GM12874 (cell line): Measurements from ENCODE around the gene RARB.

Experiments used
- TF ChIP-seq, protein P1 (sequence below): IDR thresholded peaks from 2 replicates; pipeline ENCODE4 v1.5.1; 2011; ENCODE audit warnings: low read depth, mild to moderate bottlenecking, control low read depth, low read length, moderate library complexity; ENCODE audit not compliant: insufficient read depth

Gene RARB

DNA sequence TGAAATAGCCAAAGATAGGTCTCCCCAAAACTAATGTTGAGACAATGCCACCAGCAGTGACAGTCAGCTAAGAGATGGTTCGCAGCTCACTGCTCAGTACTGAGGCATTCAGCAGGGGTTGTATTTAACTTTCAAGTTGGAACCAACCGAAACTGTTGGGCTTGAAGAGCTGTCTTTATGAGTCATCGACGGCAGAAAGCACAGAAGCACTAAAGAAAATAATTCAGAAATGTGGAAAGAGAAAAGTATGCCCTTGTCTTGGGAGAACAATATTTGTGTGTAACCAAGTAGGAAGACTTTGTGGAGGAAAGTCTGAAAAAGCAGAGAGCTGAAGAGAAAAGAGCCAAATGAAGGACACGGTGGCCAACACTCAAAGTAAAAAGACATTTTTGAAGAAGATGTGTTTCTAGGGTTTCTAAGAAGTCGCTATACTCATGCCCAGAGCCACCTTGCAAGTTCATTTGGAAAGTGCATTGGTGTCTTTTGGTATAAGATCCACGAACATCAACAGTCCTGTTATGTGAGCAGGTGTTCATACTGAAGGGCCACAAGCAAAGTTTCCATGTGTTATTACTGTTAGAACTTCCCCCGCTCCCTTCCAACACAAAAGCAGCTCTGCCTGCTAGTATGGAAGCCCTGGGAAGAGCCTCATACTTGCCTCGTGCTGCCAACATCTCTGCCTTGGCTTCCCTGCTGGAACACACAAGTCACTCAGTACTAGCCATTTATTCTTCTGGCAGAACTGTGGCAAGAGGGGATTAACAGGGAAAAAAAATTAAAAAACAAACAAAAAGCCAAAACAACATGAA lies 4.1 kb upstream of the RARB start:
- TF ChIP-seq, protein P1, sequence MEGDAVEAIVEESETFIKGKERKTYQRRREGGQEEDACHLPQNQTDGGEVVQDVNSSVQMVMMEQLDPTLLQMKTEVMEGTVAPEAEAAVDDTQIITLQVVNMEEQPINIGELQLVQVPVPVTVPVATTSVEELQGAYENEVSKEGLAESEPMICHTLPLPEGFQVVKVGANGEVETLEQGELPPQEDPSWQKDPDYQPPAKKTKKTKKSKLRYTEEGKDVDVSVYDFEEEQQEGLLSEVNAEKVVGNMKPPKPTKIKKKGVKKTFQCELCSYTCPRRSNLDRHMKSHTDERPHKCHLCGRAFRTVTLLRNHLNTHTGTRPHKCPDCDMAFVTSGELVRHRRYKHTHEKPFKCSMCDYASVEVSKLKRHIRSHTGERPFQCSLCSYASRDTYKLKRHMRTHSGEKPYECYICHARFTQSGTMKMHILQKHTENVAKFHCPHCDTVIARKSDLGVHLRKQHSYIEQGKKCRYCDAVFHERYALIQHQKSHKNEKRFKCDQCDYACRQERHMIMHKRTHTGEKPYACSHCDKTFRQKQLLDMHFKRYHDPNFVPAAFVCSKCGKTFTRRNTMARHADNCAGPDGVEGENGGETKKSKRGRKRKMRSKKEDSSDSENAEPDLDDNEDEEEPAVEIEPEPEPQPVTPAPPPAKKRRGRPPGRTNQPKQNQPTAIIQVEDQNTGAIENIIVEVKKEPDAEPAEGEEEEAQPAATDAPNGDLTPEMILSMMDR: no peak

DNA sequence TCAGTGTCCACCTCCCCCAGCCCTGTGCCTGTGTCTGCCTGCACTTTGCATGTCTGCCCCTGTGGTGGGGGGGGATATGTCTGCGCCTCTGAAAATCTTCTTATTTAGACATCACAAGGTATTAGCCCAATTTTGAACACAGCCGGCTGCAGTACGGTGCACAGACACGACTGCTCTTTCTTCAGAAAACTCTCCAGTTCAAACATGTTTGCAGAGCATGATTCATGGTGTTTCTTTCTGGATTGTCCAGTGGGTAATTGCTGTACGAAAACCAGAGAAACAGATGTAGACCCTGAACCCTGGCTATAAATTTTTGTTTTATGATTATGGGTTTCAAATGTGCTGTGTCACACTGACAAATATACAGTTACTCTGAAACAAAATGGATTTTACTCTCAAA lies 3.4 kb upstream of the RARB start:
- TF ChIP-seq, protein P1: no peak

DNA sequence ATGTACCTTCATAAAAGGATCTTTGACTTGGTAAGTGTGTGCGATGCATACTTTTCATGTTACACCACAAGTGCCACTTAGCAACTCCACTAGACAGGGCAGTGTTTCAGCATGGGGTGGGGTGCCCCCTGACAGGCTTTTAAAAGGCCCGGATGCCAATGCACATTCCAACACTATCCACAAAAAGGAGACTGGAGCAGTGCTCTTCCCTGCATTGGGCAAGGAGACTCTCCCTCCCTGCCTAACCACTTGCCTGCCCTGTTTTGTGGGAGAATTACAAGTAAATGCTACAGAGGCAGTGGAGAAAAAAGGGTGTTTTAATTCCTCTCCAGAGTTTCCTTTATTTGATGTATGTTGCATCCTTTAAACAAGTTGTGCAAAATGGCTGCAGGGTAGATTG lies 1.7 kb upstream of the RARB start:
- TF ChIP-seq, protein P1: no peak

DNA sequence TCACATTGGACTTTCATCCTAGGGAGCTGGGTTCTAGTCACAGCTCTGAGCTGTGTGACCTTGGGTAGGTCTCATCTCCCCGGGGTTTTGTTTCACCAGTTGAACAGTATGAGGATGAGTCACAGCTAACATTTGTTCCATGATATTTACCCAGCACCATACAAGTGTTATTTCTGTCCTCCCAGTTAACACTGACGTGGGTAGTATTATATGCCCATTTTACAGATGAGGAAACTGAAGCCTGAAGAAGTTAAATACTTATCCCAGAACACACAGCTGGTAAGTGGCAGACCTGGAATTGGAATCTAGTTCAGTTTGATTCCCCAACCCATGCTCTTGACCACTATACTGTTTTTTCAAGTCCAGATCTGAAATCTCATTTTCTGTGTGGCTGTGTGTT lies 908 bp upstream of the RARB start:
- TF ChIP-seq, protein P1: no peak

DNA sequence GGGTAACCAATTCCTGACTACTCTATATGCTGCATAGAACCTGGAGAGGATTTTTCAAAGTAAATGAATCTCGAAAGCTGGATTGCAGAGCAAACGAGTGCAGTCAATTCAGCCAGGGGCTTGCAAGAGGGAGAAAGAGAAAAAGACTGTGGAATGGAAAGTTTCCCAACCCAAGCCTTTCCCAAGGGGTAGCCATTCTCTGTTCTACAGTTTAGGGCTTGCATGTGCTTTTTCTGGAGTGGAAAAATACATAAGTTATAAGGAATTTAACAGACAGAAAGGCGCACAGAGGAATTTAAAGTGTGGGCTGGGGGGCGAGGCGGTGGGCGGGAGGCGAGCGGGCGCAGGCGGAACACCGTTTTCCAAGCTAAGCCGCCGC lies 511 bp upstream of the RARB start:
- TF ChIP-seq, protein P1: no peak

DNA sequence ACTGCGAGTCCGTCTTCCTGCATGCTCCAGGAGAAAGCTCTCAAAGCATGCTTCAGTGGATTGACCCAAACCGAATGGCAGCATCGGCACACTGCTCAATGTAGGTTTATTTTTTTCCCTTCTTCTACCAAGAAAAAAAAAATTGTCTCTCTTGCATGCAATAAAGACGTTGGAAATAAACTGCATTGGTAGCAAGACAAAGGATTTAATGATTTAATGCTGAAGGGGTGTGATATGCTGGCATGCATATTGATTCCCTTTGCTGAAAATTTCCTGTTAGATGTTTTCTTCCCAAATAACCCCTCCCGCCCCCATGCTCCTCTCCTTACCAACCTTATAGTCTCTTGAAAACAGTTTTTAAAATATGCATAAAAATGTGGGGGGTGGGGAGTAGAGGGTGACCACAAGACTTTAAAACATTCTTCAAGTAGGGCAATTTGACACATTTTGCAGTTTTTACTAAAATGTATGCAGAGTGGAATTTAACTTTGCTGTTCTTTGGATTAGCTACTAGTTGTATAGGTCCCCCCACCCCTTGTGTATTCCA lies 799 bp downstream of the RARB start:
- TF ChIP-seq, protein P1: no peak

DNA sequence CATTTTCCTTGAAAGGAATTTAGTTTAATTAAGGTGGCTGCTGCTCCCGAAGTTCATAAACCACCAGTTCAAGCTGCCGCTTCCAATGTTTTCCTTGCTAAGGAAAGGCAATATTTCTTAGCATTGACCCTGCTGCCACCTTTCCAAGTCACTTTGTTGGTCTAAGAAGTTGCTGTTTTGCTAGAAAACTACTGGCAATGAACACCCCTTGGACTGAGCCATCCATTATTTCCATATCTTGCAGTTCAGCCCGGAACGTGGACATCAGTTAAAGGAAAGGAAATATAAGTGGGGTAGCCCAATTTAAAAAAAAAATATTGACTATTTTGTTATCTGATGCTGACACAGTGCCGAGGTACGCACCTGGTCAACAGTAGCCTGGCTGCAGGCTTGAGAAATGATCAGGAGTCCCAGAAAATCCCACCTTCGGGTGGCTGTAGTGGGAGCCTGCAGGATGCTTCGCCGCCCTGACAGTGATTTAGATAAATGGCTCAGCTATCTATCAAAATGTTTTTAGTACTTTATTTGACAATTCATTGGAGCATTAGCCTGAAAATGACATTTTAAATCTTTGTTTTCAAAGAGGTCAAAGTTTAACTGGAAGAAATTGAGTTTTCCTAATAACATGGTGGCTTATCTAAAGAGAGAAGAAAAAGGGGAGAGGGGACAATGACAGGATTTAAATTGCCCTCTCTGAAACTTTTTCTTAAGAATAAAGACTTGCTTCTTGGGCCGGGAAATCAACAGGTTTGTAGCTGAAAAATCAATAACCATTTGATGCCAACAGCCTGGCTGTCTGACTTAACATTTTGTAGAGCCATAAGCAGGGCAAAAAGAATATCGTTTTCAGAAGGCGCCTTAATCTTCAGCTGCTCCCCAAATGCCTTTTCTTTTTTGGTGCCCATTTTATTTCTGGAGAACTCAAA lies 1.6 kb downstream of the RARB start:
- TF ChIP-seq, protein P1: no peak
